Posterior vena cava (tissue), 2 donors: ENCODE data around the gene CACNA1G. TPM values are rescaled to one million over a fixed set of nuclear protein-coding genes. Genes with fewer than 3 reads are reported as not detected.

ENCODE experiments used
- DNase-seq: peaks from one replicate; pipeline ENCODE4 v3.0.0-alpha.2; 2020; ENCODE audit warnings: low spot score
- intact Hi-C, 2 donors: fragments of 100-400 bp; cut with DNase I; formaldehyde crosslinking; loops; one replicate each; pipeline versions ENCODE4 v1.14.1 to v1.14.2; 2022 to 2023
- total RNA-seq, 2 donors: library from RNA; stranded (reverse); fragmentation: NEBNext Ultra II Directional; extraction: Animal tissue kit (Norgen Biotek cat#: 25700); gene quantifications; one replicate each; pipeline ENCODE4 v1.2.1, GENCODE V29; 2021
- donor health status: DM: yes; HTN: yes; CAD: no.
- donor health status: DM: yes; HTN: yes; CAD: no.

Gene CACNA1G
- total RNA-seq, 2 donors from 2014 or later, result 1.1 to 4.4 TPM

DNA sequence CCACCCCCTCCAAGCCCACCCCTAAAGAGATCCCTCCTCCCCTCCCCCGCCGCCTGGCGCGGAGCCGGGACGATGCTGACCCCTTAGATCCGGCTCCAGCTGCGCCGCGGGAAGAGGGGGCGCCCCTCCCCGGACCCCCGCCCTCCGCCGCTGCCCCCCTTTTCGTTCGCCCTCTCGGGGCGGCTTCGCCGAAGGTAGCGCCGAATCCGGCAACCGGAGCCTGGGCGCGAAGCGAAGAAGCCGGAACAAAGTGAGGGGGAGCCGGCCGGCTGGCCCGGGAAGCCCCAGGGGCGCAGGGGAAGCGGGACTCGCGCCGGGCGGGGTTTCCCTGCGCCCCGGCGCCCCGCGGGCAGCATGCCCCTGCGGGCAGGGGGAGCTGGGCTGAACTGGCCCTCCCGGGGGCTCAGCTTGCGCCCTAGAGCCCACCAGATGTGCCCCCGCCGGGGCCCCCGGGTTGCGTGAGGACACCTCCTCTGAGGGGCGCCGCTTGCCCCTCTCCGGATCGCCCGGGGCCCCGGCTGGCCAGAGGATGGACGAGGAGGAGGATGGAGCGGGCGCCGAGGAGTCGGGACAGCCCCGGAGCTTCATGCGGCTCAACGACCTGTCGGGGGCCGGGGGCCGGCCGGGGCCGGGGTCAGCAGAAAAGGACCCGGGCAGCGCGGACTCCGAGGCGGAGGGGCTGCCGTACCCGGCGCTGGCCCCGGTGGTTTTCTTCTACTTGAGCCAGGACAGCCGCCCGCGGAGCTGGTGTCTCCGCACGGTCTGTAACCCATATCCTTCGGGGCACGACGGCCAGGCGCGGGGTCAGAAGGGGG is 623 bp downstream of the CACNA1G start:
- intact Hi-C loops, result no loop called here
- DNase-seq, result no peak

DNA sequence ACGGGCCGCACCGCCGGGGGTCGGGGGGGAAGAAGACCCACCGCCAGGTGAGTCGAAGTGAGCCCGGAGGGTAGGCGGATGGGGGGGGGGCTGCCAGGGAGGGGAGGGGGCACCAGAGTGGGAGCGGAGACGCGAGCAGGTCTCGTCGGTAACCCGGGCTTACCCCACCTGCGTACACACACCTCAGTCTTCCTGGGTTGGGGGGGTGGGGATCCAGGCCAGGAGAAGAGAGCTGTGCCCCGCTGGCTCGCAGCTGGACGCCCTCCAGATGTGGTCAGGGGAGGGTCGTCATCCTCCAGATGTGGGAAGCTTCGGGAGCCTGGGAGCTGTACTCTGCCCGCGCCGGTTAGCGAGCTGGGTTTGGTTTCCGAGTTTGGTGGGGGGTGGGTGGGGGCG is 1.2 kb downstream of the CACNA1G start:
- intact Hi-C loops, result no loop called here
- DNase-seq, result no peak

DNA sequence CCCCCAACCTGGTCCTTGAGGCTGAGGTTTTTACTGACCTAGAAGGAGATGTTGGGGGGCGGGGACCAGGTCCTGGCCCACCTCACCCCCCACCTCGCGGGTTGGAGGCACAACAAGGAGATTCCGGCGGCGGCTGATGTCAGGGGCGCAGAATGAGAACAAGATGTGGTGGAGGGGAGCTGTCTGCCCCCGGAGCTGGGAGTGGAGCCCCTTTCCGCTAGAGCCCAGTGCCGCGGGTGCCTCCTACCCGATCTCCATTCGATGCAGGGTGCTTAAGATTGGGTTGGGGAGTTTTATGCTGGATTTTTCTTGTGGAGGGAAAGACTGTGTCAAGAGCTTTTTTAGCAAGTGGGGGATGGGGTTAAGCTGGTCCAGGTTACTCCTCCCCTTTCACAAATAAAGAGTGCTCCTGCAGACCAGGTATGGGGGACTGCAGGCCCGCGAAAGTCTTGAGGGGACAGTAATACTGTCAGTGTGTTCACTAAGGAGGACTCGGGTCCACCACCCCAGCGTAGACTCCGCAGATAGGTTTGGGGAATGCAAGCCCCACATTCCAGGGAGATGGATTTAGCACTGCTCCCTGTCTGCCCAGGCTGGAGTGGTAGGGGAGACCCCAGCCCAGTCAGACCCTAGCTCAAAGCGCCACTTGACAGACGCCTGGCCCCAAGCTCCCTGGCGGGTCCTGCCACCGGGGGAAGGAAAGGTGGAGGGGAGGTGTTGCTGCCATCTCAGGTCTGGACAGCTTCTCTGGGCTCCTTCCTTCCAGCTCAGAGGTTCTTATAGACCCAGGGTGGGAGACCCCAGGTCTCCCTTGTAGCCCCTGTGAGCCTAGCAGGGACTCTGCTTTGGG is 2.0 kb downstream of the CACNA1G start:
- no peak for DNase-seq
- intact Hi-C loops, result no loop called here

DNA sequence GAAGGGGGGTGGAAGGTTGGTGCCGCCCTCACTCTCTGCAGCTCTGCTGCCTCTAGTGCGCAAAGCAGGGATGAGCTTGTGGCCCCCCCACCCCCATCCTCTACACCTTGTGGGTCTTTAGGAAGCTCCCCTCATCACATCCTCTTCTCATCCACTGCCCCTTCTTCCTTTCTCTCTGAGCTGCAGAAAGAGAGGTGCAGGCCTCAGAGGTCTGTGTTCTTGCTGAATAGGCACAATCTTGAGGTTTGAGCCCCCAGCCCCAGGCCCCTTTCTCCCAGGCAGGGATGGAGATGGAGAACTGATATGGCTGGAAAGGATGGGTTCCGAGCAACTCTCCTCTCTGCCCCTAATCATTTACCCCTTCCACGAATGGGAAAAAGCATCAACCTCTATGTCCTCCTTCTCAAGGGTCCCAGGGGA is 2.6 kb downstream of the CACNA1G start:
- no peak for DNase-seq
- intact Hi-C loops, result no loop called here

DNA sequence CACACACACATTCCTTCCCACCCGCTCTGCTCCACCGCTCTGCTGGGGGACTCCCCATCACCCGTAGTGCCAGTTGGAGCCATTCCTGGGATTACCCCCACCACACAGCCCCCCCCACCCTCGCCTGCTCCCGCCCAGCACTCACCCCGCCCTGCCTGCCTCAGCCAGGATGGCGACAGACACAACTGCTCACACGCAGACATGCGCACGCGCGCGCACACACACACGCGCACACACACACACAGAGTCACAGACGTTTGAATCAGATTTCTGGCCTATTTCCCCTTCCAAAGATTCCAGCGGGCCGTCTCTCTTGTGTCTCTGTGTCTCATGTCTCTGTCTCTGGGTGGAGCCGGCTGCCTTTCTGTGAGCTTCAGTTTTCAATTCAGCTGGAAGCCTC is 4.4 kb downstream of the CACNA1G start:
- intact Hi-C loops, result no loop called here
- DNase-seq, result peak; percentile 95

DNA sequence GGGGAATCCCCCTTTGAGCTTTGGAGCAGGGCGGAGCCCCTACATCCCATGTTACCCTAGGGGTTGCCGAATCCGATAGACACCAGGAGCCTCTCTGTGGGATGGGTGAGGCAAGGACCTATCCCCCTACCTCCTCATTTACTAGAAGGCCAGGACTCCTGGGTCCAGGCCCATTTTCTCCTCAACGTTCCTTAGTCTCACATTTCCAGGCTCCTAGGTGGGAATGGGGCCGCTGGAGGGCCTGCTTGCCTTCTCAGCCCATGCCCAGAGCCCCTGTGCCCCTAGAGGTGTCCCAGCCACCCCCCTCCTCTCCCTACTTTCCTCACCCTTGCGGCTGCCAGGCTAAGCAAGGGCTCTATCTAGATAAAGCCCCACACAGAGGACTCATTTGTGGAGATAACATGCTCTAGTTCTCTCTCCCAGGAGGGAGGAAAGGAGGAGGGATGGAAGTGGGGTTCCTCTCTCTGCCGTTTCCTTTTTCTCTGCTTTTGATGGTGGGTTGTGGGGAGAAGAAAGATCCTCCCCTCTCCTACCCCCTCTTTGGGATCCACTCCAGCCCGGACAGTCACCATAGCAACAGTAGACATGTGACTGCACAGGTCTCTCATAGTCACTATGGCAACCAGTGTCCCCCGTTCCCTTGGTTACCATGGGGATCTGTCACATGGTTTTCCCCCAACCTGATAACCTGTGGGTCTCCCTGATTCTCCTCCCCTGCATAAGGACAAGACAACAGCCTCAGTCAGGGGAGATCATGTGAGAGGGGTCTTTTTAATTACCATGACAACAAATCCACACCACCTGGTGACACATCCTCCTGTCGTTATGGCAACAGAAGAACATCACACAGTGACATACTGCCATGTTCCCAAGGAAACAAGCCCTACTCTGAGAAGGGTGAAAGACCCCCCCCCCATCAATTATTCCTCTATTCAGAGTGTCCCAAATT is 5.2 kb downstream of the CACNA1G start:
- intact Hi-C loops, result no loop called here
- DNase-seq, result no peak

DNA sequence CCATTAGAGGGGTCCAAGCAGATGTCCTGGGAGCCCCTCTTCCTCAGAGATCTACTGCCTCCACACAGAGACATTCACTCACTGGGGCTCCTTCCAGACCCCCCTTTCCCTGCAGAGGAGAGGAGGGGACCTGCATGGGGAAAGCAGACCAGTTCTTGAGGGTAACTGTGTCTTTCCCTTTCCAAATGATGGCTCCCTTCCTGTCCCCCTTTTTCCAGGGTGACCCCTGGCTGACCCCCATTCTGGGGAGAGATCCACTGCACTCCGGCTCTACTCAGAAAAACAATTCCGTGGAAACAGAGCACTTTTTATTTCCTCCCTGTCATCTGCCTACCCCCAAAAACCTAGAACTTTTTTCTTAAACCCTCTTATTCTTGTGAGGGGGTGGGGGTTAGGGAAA is 6.4 kb downstream of the CACNA1G start:
- DNase-seq, result no peak
- intact Hi-C loops, result no loop called here

DNA sequence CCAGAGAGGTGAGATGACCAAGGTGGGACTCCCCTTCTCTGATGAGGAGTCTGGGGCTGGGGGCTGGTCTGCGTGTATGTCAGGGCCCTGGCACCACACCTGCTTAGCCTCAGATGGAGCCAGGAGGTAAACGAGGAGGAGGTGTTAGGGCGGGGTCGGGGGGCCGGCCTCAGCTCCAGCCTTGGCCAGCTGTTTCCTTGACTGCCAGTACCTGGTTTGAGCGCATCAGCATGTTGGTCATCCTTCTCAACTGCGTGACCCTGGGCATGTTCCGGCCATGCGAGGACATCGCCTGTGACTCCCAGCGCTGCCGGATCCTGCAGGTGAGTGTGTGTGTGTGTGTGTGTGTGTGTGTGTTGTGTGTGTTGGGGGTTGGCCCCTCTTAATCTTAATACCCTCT is 8.1 kb downstream of the CACNA1G start:
- intact Hi-C loops, result no loop called here
- DNase-seq, result no peak

DNA sequence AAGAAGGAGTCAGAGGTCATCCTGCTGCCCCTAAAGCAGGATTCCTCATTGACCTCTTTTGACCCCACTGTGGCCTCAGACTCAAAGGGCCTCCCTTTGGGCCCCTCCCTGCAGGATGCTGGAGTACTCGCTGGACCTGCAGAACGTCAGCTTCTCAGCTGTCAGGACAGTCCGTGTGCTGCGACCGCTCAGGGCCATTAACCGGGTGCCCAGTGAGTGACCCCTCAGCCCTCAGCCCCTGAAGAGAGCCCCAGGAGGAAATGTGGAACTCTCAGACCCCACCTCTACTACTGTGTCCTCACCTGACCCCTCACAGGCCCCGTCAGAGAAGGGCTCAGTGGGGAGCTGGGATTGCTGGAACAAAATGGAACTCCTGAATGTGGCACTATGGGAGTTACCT is 9.1 kb downstream of the CACNA1G start:
- DNase-seq, result no peak
- intact Hi-C loops, result no loop called here

DNA sequence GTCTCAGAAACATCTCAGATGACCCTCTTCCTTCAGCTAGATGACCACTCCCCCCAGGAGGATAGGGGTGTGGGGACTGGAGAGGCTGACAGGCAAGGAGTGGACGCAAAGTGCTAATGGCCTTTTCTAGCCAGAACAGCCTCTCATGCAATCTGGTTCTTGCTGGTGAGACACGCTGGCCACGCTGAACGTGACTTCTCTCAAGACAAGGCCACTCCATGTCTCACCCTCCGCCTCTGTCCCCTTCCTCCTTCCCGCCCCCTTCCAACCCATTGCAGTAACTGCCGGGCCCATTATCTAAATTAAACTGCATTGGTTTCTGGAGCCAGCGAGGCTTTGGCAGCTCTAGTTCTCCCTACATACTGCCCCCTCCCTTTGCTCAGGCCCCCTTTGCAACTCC is 9.5 kb downstream of the CACNA1G start:
- DNase-seq, result no peak
- intact Hi-C loops, result no loop called here

DNA sequence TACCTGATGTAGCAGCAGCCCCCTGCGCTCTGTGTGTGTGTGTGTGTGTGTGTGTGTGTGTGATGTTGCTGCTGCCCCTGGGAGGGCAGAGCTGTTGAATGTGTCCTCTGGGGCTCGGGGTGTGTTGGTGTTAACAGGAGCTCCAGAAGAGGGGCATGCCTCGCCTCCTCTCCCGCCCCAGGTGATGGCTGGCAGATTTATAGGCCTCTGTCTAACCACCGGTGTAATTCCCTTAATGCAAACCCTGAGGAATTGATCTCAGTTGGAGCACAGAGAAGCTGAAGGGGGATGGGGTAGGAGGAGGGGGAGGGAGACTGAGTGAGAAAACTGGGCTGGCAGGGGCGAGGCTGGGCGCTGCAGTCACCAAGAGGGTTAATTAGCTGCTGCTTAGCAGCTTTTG is 10.0 kb downstream of the CACNA1G start:
- intact Hi-C loops, result no loop called here
- no peak for DNase-seq

DNA sequence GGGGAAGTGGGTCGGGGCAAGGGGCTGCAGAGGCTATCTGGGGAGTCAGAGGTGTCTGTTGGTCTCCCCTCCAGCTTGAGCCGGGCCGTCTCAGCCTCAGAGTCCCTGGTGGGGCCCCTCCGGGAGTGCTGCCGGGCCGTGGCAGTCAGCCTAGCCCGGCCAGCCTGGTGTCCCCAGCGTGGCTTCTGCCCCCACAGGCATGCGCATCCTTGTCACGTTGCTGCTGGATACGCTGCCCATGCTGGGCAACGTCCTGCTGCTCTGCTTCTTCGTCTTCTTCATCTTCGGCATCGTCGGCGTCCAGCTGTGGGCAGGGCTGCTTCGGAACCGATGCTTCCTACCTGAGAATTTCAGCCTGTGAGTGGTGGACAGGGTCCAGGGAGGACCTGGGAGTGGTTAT is 11.2 kb downstream of the CACNA1G start:
- no peak for DNase-seq
- intact Hi-C loops, result no loop called here

DNA sequence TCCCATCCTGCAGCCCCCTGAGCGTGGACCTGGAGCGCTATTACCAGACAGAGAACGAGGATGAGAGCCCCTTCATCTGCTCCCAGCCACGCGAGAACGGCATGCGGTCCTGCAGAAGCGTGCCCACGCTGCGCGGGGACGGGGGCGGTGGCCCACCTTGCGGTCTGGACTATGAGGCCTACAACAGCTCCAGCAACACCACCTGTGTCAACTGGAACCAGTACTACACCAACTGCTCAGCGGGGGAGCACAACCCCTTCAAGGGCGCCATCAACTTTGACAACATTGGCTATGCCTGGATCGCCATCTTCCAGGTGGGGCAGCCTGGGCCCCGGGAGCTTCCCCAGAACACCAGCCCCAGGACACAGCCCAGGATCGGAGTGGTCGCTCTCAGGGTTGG is 12.0 kb downstream of the CACNA1G start:
- no peak for DNase-seq
- intact Hi-C loops, result no loop called here

DNA sequence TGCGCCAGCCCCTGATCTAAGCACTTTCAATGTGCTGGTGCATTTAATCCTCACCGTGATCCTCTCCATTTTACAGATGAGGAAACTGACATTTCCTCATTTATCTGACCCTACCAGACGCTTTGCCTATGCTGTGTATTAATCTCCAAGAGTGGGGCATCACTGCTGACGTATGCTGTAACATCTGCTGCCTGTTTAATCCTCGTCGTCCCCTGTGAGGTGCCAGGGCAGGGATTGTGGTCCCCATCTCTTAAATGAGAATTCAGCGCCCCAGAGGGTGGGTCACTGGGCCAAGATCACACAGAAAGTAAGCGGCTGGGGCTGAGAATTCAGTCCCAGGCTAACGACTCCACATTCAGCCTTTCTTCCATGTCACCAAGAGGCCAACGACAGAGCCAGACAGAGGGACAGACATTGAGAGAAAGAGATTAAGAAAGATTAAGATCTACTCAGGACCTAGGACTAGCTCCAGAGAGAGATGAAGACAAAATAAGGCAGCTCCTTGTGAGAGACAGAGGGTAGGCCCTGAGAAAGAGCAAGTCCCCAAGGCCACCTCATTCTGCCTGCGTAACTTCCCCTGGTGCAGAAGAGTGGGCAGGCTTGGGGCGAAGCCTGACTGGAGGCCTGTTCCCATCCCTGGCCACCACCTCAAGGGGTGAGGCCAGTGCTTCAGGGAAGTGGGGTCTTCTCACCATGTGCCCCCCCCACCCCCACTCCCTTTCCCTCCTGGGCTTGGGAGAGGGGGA is 13.5 kb downstream of the CACNA1G start:
- DNase-seq, result no peak
- intact Hi-C loops, result no loop called here

DNA sequence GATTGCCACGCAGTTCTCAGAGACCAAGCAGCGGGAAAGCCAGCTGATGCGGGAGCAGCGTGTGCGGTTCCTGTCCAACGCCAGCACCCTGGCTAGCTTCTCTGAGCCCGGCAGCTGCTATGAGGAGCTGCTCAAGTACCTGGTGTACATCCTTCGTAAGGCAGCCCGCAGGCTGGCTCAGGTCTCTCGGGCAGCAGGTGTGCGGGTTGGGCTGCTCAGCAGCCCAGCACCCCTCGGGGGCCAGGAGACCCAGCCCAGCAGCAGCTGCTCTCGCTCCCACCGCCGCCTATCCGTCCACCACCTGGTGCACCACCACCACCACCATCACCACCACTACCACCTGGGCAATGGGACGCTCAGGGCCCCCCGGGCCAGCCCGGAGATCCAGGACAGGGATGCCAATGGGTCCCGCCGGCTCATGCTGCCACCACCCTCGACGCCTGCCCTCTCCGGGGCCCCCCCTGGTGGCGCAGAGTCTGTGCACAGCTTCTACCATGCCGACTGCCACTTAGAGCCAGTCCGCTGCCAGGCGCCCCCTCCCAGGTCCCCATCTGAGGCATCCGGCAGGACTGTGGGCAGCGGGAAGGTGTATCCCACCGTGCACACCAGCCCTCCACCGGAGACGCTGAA is 15.2 kb downstream of the CACNA1G start:
- intact Hi-C loops, result no loop called here
- no peak for DNase-seq

DNA sequence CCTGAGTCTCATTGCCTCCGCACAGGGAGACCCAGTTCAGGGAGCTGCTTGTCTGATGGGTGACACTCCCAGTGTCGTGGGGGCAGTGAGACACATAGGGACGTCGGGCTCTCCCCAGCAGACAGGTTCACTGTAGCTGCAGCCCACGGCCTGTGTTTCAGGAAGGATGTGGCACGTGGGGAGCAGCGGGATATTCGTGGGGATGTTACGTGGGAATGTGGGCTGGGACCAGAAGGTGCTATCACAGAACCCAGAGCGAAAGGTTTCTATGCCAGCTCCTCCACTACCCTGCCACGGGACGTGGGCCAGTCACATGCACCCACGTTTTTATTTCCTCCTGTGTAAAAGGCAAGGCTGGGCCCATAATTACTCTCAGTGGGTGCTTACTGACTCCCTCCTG is 16.3 kb downstream of the CACNA1G start:
- intact Hi-C loops, result no loop called here
- no peak for DNase-seq

DNA sequence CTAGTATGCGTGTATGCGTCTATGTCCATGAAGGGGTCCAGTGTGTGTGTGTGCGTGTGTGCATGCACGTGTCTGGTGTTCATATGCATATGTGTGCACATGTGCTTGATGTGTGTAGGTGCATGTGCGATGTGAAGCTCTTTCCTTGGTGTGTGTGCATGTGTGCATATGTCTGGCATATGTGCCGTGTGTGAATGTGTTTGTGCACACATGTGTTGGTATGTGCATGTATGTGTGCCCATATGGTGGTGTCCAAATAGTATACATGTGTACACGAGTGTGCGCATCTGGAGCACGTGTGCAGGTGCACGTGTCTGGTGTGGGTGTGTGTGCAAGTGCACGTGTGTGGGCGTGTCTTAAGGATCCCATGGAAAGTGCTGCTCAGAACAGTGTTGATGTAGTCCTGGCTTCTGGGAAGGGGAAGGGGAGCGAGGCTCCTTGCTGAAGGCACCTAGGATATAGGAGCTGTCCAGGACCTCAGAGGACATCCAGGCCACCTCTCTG is 17.0 kb downstream of the CACNA1G start:
- intact Hi-C loops, result no loop called here
- no peak for DNase-seq

DNA sequence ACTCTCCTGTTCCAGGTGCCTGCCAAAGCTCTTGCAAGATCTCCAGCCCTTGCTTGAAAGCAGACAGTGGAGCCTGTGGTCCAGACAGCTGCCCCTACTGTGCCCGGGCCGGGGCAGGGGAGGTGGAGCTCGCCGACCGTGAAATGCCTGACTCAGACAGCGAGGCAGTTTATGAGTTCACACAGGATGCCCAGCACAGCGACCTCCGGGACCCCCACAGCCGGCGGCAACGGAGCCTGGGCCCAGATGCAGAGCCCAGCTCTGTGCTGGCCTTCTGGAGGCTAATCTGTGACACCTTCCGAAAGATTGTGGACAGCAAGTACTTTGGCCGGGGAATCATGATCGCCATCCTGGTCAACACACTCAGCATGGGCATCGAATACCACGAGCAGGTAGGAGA is 17.7 kb downstream of the CACNA1G start:
- intact Hi-C loops, result no loop called here
- no peak for DNase-seq
